ENCODE results near the gene VAT1L.
"Not testable (repeated sequence)": the region's sequence is repeated elsewhere in the genome, so short reads cannot be mapped to it uniquely, and the experiment has no call there.

VAT1L gene

GRCh38 chr16:77985111-77985510, 196.7 kb downstream of the VAT1L start:
- TF ChIP-seq, protein P1, sequence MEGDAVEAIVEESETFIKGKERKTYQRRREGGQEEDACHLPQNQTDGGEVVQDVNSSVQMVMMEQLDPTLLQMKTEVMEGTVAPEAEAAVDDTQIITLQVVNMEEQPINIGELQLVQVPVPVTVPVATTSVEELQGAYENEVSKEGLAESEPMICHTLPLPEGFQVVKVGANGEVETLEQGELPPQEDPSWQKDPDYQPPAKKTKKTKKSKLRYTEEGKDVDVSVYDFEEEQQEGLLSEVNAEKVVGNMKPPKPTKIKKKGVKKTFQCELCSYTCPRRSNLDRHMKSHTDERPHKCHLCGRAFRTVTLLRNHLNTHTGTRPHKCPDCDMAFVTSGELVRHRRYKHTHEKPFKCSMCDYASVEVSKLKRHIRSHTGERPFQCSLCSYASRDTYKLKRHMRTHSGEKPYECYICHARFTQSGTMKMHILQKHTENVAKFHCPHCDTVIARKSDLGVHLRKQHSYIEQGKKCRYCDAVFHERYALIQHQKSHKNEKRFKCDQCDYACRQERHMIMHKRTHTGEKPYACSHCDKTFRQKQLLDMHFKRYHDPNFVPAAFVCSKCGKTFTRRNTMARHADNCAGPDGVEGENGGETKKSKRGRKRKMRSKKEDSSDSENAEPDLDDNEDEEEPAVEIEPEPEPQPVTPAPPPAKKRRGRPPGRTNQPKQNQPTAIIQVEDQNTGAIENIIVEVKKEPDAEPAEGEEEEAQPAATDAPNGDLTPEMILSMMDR (IDR thresholded peaks at IDR 0.05): no peak
- H3K4me3 ChIP-seq (ENCODE audit: low read depth in 1 of 2, low read length in 1 of 2): no peak overlapping the region
- H3K27me3 ChIP-seq: no peaks in the 10 kb centered on the region
- H3K4me1 ChIP-seq (ENCODE audit: control insufficient read depth in 1 of 2, insufficient read depth in 1 of 2, low read depth in 1 of 2, low read length in 1 of 2): no peaks in the 10 kb centered on the region
- no peak overlapping the region for H3K27ac ChIP-seq
- no peaks in the 10 kb centered on the region for H3K36me3 ChIP-seq
- no peaks in the 10 kb centered on the region for H3K9me3 ChIP-seq

DNA sequence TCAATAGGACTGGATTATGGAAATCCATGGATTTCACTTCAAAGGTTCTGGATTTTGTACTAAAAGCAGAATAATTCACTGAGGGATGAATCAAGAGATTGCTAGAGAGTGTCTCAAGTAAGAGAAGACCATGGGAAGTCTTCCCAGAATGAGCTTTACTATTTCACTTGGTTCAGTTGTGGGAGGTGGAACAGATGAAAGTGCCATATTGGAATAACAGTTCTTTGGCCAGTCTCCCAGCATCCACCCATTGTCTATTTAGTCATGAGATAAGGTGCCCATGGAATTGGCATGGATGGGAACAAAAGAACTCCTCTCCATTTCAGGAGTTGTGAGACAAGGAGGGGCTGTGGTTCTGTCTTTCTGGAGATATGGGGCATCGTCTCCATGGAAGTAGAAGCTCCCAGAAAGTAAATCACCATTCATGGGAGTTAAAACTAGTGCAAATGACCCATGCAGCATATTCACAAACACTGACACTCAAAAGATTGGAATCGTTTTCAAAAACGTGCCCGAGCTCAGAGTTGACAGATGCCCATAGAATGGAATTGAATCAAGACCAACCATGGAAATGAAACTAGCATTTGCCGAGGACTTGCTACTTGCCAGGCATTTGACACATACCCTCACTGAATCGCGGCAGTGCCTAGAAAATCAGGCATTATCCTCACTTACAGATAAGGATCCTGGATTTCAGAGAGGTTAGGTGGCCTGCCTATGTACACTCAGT, 197.8 kb downstream of the VAT1L start:
- TF ChIP-seq, protein P1 (IDR thresholded peaks at IDR 0.05): no peak
- H3K27me3 ChIP-seq: no peaks in the 10 kb centered on the region
- H3K36me3 ChIP-seq: no peaks in the 10 kb centered on the region
- H3K4me1 ChIP-seq (ENCODE audit: control insufficient read depth in 1 of 2, insufficient read depth in 1 of 2, low read depth in 1 of 2, low read length in 1 of 2): no peaks in the 10 kb centered on the region
- no peaks in the 10 kb centered on the region for H3K9me3 ChIP-seq
- no peak overlapping the region for H3K4me3 ChIP-seq (ENCODE audit: low read depth in 1 of 2, low read length in 1 of 2)
- H3K27ac ChIP-seq: no peak overlapping the region

- Histone ChIP-seq H3K9me3 (no peaks in the 10 kb centered on the region), H3K36me3 (no peaks in the 10 kb centered on the region)
- TF ChIP-seq, protein P1 (IDR thresholded peaks at IDR 0.05): no peak
Measured at GRCh38 chr16:77987810-77988209, 199.4 kb downstream of the VAT1L start.

DNA sequence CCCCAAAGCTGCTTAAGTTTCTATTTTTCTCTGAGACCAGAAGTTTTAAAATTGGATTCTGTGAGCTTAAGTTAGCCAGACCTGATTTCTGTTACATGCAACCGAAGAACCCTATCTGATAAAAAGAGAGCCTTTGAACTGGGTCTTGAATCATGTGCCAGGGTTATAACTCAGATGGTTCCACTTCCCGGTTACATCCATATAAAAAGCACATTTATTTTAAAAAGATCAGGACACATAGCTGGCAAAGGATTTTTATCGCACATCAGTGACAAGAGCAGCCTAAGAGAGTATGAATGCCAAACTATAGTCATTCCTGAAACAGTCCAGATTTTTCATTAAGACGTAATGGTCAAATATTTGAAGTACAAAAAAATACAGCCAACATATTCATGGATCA, 201.5 kb downstream of the VAT1L start:
- no peaks in the 10 kb centered on the region for H3K36me3 ChIP-seq
- H3K9me3 ChIP-seq: no peaks in the 10 kb centered on the region
- no peaks in the 10 kb centered on the region for H3K4me1 ChIP-seq (ENCODE audit: control insufficient read depth in 1 of 2, insufficient read depth in 1 of 2, low read depth in 1 of 2, low read length in 1 of 2)
- H3K27me3 ChIP-seq: no peaks in the 10 kb centered on the region
- no peak overlapping the region for H3K4me3 ChIP-seq (ENCODE audit: low read depth in 1 of 2, low read length in 1 of 2)
- TF ChIP-seq, protein P1 (IDR thresholded peaks at IDR 0.05): no peak
- no peak overlapping the region for H3K27ac ChIP-seq

More at GRCh38 chr16:77987810-77988209, 199.4 kb downstream of the VAT1L start:
- Histone ChIP-seq H3K27me3 (no peaks in the 10 kb centered on the region), H3K4me3 (ENCODE audit: low read depth in 1 of 2, low read length in 1 of 2) (no peak overlapping the region), H3K4me1 (ENCODE audit: control insufficient read depth in 1 of 2, insufficient read depth in 1 of 2, low read depth in 1 of 2, low read length in 1 of 2) (no peaks in the 10 kb centered on the region), H3K27ac (no peak overlapping the region)

GRCh38 chr16:77991701-77992100, 203.3 kb downstream of the VAT1L start:
- Histone ChIP-seq H3K9me3 (no peaks in the 10 kb centered on the region), H3K36me3 (no peaks in the 10 kb centered on the region), H3K27ac (no peak overlapping the region), H3K4me1 (ENCODE audit: control insufficient read depth in 1 of 2, insufficient read depth in 1 of 2, low read depth in 1 of 2, low read length in 1 of 2) (no peaks in the 10 kb centered on the region), H3K4me3 (ENCODE audit: low read depth in 1 of 2, low read length in 1 of 2) (no peak overlapping the region), H3K27me3 (no peaks in the 10 kb centered on the region)
- TF ChIP-seq, protein P1 (IDR thresholded peaks at IDR 0.05): no peak

DNA sequence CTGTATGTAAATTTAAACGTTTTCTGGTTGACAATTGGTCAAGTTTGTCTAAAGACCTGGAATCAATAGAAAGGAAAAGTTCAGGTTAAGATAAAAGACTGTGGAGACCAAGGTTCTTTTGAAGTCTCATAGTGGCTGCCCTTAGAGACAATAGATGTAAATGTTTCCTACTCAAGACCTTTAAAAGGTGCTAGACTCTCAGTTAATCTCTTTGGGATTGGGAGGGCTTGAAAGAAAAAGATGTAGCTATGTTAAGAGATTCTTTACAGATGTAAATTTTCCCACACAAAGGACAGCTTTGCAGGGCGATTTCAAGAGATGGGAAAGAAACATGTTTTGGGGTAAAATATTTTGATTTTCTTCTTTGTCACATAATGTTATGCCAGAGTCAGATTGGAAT, 204.0 kb downstream of the VAT1L start:
- not testable (repeated sequence) for H3K4me3 ChIP-seq (ENCODE audit: low read depth in 1 of 2, low read length in 1 of 2); H3K4me1 ChIP-seq (ENCODE audit: control insufficient read depth in 1 of 2, insufficient read depth in 1 of 2, low read depth in 1 of 2, low read length in 1 of 2); H3K27ac ChIP-seq; H3K36me3 ChIP-seq; H3K9me3 ChIP-seq; H3K27me3 ChIP-seq
